GM12892 (cell line): ENCODE data around the gene RBP3.
"Not testable (repeated sequence)": the region's sequence is repeated elsewhere in the genome, so short reads cannot be mapped to it uniquely, and the experiment has no call there.

Experiments used
- DNase-seq: peaks from one replicate; pipeline ENCODE4 v3.0.0; 2011; ENCODE audit not compliant: insufficient read length
- FAIRE-seq: peaks from 2 replicates; lab custom pipeline; 2011; peaks lifted over from hg19 to GRCh38; lab: Jason Lieb, UNC
- POLR2A ChIP-seq: IDR thresholded peaks from 2 replicates; pipeline ENCODE4 v1.6.1; 2011; ENCODE audit warnings: low read depth, low read length, control low read depth
- POLR2AphosphoS5 ChIP-seq: IDR thresholded peaks from 2 replicates; pipeline ENCODE4 v1.6.1; 2011; ENCODE audit warnings: low read depth, low read length, control low read depth
- TAF1 ChIP-seq: IDR thresholded peaks from 2 replicates; pipeline ENCODE4 v1.6.1; 2011; ENCODE audit warnings: low read depth, mild to moderate bottlenecking, control low read depth, low read length, borderline replicate concordance

Gene RBP3

GRCh38 chr10:47381427-47382379 lies 33.5 kb downstream of the RBP3 start:
- DNase-seq (no peak), FAIRE-seq (no peak)
- TF ChIP-seq POLR2AphosphoS5 (no peak), TAF1 (no peak), POLR2A (no peak)

DNA sequence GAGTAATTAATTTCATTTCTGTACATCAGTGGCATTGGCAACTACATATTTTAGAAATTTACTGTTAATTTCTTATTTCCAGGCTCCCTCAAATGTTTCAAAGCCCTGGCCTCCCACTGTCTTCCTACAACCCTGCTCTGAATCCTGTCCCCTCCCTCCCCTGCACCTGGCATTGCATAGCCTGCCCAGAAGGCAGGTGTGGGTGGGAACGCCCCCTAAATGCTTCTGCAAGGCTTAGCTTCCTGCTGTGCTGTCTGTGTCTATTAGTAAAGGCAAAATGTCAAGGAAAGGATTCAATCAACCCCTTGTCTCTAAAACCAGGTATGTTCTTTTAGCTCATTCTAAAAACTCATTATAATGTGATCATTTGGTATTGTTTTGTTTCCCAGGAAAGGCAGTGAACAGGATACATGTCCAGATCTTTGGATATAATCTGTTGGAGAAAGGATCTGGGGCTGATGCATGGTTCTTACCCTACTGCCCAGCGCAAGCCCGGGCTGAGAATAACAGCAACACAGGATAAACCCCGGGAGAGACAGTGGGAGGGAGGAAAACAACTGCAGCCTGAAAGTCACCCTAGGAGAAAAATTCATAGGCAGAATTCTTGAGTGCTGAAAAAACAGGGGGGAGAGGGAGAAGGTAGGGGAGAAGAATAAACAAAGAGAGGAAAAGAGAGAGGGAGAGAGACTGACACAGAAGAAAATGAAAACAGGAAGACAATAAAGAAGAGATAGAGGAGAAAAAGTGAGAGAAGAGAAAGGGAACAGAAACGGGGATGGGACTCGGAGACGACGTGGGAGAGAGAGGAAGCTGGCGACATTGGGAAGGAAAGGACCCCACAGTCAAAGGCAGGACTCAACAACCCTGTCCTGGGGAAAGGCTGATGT lies 35.3 kb downstream of the RBP3 start:
- FAIRE-seq (no peak), DNase-seq (no peak)
- TF ChIP-seq POLR2AphosphoS5 (no peak), POLR2A (no peak), TAF1 (no peak)

DNA sequence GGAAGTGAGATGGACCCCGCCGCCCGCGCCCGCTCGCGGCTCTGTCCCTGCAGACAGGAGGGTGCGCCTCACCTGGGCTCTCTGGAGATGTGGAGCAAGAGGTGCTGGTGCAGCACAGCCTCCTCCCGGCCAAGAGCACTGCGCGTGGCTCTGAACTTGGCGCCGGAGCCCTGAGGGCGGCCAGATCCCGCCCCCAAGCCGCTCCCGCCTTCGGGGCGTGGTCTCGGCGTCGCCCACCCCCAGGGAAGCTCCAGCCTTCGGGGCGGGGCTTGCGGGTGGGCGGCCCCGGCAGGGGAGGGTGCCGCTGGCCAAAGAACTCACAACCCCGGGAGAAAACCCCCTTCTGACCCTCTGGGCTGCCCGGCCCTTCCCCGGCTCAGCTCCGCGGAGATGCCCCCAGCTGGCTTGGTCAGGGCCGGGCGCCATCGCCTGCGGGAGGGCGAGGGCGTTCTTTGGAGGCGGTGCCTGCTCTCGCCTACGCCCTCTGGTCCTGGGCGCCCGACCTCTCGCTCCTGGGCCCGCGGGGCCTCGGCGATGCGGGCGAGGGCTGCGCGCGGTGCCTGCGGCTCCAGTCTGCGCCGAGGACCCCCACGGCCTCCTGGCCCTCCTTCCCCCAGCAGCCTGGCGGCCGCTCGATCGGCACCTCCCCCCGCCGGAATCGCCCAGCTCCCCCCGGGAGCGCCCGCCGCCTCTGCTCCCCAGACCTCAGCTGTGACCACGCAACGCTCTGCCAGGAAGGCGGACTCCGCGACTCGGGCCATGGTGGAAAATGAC lies 36.2 kb downstream of the RBP3 start, which contains the start of gene ZNF488:
ZNF488 (minus strand) TSS at position 146 of the 774 bp plus-strand sequence. CDS start 15,464 bp downstream, outside the sequence.
- FAIRE-seq = no peak
- peak; percentile 79 for DNase-seq
- TF ChIP-seq POLR2AphosphoS5 (no peak), POLR2A (no peak), TAF1 (no peak)

DNA sequence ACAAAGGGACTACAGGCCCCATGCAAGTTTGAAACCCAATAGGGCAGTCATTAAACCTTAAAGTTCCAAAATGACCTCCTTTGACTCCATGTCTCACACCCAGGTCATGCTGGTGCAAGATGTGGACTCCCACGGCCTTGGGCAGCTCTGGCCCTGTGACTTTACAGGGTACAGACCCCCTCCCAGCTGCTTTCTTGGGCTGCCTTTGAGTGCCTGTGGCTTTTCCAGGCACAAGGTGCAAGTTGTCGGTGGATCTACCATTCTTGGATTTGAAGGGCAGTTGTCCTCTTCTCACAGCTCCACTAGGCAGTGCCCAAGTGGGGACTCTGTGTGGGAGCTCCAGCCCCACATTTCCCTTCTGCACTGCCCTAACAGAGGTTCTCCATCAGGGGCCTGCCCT lies 37.9 kb downstream of the RBP3 start:
- DNase-seq, FAIRE-seq: not testable (repeated sequence)

- FAIRE-seq (no peak), DNase-seq (no peak)
- TF ChIP-seq POLR2A = no peak
- TF ChIP-seq TAF1 = no peak
- TF ChIP-seq POLR2AphosphoS5 = no peak
These were observed 40.7 kb downstream of the RBP3 start for GRCh38 chr10:47388879-47389278.

- TF ChIP-seq TAF1 (no peak), POLR2AphosphoS5 (no peak), POLR2A (no peak)
- no peak for FAIRE-seq
- no peak for DNase-seq
These were observed 41.5 kb downstream of the RBP3 start for GRCh38 chr10:47389619-47390018.

- DNase-seq (no peak), FAIRE-seq (no peak)
- TF ChIP-seq TAF1 (no peak), POLR2AphosphoS5 (no peak), POLR2A (no peak)
These were observed 48.2 kb downstream of the RBP3 start for GRCh38 chr10:47396311-47396717.

DNA sequence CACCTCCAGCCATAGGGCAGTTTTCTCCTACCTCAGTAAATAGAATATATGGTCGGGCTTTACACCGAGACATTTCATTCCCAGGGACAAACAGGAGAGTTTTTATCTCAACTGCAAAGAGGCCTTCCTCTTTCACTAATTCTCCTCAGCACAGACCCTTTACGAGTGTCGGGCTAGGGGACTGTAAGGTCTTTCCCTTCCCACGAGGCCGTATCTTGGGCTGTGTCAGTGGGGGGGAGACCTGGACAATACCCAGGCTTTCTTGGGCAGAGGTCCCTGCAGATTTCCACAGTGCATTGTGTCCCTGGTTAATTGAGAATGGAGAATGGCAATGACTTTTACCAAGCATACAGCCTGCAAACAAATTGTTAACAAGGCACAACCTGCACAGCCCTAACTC lies 49.1 kb downstream of the RBP3 start:
- TF ChIP-seq TAF1 = no peak
- no peak for TF ChIP-seq POLR2A
- no peak for TF ChIP-seq POLR2AphosphoS5
- FAIRE-seq = no peak
- DNase-seq = no peak

DNA sequence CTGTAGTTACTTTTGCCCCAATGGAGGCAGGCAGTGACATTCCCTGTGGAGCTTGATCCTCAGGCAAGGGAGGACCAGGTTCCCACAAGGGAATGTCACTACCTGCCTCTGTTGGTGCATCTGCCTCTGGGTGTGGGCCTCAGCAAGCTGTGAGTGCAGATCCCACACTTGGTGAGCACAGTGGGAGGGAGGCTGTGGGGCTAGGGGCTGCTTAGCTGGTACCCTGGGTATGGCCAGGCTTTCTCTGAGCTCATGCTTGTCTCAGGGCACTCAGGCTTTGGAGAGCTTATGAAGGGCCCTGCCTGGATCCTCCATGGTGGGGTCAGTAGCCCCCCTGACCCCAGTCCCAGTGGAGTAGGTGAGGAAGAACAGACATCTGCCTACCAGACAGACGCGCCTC lies 52.1 kb downstream of the RBP3 start:
- no peak for FAIRE-seq
- TF ChIP-seq POLR2A = no peak
- TF ChIP-seq TAF1 = no peak
- TF ChIP-seq POLR2AphosphoS5 = no peak
- DNase-seq = no peak

- TF ChIP-seq TAF1 = no peak
- FAIRE-seq (no peak), DNase-seq (no peak)
These were observed 52.6 kb downstream of the RBP3 start for GRCh38 chr10:47400786-47401185.

GRCh38 chr10:47401210-47401609 lies 53.0 kb downstream of the RBP3 start:
- DNase-seq (no peak), FAIRE-seq (no peak)
- no peak for TF ChIP-seq POLR2A
- TF ChIP-seq POLR2AphosphoS5 = no peak
- no peak for TF ChIP-seq TAF1
